Panc1 (cell line): ENCODE data around the gene ATP1B2. TPM values are rescaled to one million over a fixed set of nuclear protein-coding genes. Genes with fewer than 3 reads are reported as not detected.

ENCODE experiments used
- ATAC-seq: fragments of 200-7000 bp; cut with Tn5 transposase; 2 replicates; pipeline ENCODE4 v1.9.1; 2020; ENCODE audit warnings: mild to moderate bottlenecking, moderate library complexity
- BruUV-seq: library from RNA; stranded (reverse); fragments of 400-500 nt; replicated peaks from 2 replicates; lab custom pipeline; 2021; lab: Mats Ljungman, UMichigan
- CTCF ChIA-PET: fragments of 300-600 bp; sonication (Branson Sonifier 250); formaldehyde crosslinking; loops from one replicate; lab custom pipeline; 2022; ENCODE audit warnings: antibody characterized with exemption; lab: Charles Lee
- POLR2A ChIA-PET: fragments of 300-600 bp; sonication (Branson Sonifier 250); formaldehyde crosslinking; loops from one replicate; lab custom pipeline; 2022; ENCODE audit warnings: antibody characterized with exemption; lab: Charles Lee
- DNase-seq: peaks from one replicate; pipeline ENCODE4 v3.0.0-alpha.2; 2010; ENCODE audit warnings: low read depth, low spot score
- H3K27ac ChIP-seq: 2 replicates; pipeline ENCODE4 v1.5.1; 2011; ENCODE audit warnings: mild to moderate bottlenecking, low read length, inconsistent platforms
- H3K27me3 ChIP-seq: fragments of 200-500 bp; sonication (Bioruptor generic); 2 replicates; pipeline ENCODE4 v1.6.0; 2014; ENCODE audit warnings: low read length, inconsistent platforms; ENCODE audit not compliant: control insufficient read depth, insufficient read depth
- H3K36me3 ChIP-seq: fragments of 200-500 bp; sonication (Bioruptor generic); 2 replicates; pipeline ENCODE4 v1.5.1; 2014; ENCODE audit warnings: inconsistent platforms, mild to moderate bottlenecking, low read length, moderate library complexity; ENCODE audit not compliant: control insufficient read depth, insufficient read depth
- H3K4me1 ChIP-seq: 2 replicates; pipeline ENCODE4 v1.5.1; 2011; ENCODE audit warnings: inconsistent platforms, mild to moderate bottlenecking, low read length, moderate library complexity; ENCODE audit not compliant: control insufficient read depth, insufficient read depth
- H3K4me3 ChIP-seq, 2 experiments: 2 replicates each; pipeline ENCODE4 v1.5.1; 2011 to 2012; ENCODE audit warnings: low read depth in 2 of 2, low read length in 2 of 2, mild to moderate bottlenecking in 2 of 2, inconsistent platforms in 1 of 2, moderate library complexity in 1 of 2
- H3K9me3 ChIP-seq: fragments of 200-500 bp; sonication (Bioruptor generic); 2 replicates; pipeline ENCODE4 v1.5.1; 2014; ENCODE audit warnings: low read depth, mild to moderate bottlenecking, inconsistent platforms, low read length, moderate library complexity; ENCODE audit not compliant: control insufficient read depth, insufficient read depth
- POLR2AphosphoS5 ChIP-seq: IDR thresholded peaks from 2 replicates; pipeline ENCODE4 v1.6.1; 2012; ENCODE audit warnings: mild to moderate bottlenecking, low read depth, low read length, moderate library complexity
- SIN3A ChIP-seq: IDR thresholded peaks from 2 replicates; pipeline ENCODE4 v1.6.1; 2012; ENCODE audit warnings: low read depth, mild to moderate bottlenecking, low read length, moderate library complexity, borderline replicate concordance; ENCODE audit not compliant: insufficient read depth
- TCF7L2 ChIP-seq: IDR thresholded peaks from 2 replicates; pipeline ENCODE4 v1.6.1; 2011; ENCODE audit warnings: mild to moderate bottlenecking, low read depth, low read length, inconsistent platforms
- in situ Hi-C: cut with HindIII; loops from 2 replicates; pipeline ENCODE4 v1.10.0; 2016; ENCODE audit warnings: low sequenced_read_pairs, low pct_unique_long_range_greater_than_20kb
- intact Hi-C: fragments of 100-400 bp; cut with micrococcal nuclease; formaldehyde crosslinking; loops from one replicate; pipeline ENCODE4 v1.10.0; 2022; ENCODE audit not compliant: unreplicated experiment
- total RNA-seq: library from RNA; stranded (reverse); gene quantifications from one replicate; pipeline ENCODE4 v1.2.1, GENCODE V29; 2021; ENCODE audit not compliant: unreplicated experiment
- TF ChIP-seq, protein P1 (sequence below): fragments of 450-650 bp; IDR thresholded peaks from 2 replicates; pipeline ENCODE4 v1.5.1; 2017; ENCODE audit warnings: mild to moderate bottlenecking
- TF ChIP-seq, protein P2 (sequence below), 2 experiments: IDR thresholded peaks; 2 replicates each; pipeline ENCODE4 v1.6.1; 2011 to 2012; ENCODE audit warnings: low read depth in 2 of 2, control low read depth in 1 of 2, low read length in 1 of 2, mild to moderate bottlenecking in 1 of 2, moderate library complexity in 1 of 2; ENCODE audit not compliant: insufficient read depth in 1 of 2

The ATP1B2 gene
- total RNA-seq, 1 experiment from 2014 or later: 0.08 TPM

DNA sequence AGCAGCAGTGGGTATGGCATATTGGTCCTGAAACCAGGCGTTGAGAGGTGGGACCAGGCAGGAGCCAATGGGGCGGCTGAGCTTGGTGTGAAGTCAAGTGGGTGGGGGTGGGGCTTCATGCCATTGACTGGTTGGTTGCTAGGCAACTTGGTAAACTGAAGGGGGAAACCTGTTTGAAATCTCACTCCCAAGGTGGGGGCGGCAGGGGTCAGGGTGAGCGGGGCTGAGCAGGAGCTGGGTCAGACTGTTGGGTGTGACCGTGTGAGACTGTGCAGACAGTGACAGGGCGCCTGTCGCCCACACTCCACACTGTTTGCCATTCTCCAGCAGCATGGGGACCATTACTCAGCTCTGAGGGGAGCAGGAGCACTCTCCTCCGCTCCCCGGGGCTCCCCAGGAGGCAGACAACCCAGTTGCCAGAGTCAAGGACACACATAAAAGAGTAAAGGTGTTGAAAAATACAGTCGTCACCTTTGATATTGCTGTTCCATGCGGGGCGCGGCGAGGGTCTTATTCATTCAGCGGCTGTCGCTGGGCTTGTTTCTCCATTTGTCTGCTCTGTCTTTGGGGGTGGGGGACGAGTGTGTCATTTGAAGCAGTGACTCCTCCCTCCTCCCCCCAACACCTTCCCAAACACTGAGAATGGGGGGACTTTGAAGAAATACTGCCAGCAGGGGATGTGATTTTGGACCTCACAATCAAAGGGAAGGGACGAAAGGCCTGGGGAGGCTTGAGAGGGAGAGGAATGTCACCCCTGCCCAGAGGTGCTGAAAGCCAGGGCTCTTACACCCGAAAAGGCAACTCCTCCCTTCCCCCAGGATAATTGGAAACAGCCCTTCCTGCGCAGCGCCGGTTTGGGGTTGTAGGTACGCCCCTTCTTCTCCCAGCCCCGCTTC lies 53.1 kb downstream of the ATP1B2 start:
- H3K27ac ChIP-seq: no peak overlapping the region
- DNase-seq: no peak
- no TSS peak for BruUV-seq
- in situ Hi-C loops: no loop called here
- peak overlapping the region; percentile 44 to 54; a peak in 2 of 4 replicates for H3K4me3 ChIP-seq
- H3K9me3 ChIP-seq: no peaks in the 10 kb centered on the region
- H3K4me1 ChIP-seq: peaks cover 12% of the 10 kb centered on the region; the same call in 1 of the 2 replicates
- no peaks in the 10 kb centered on the region for H3K36me3 ChIP-seq
- ATAC-seq: peak; percentile 42; the same call in 1 of the 2 replicates
- CTCF ChIA-PET: interaction anchor here (0.6 kb wide), 3 partner anchors 14 to 407 kb away, joined by 3 to 6 read pairs (median 5); no protein-coding TSS in a partner anchor
- no peaks in the 10 kb centered on the region for H3K27me3 ChIP-seq
- TF ChIP-seq TCF7L2: no peak
- TF ChIP-seq, protein P1, sequence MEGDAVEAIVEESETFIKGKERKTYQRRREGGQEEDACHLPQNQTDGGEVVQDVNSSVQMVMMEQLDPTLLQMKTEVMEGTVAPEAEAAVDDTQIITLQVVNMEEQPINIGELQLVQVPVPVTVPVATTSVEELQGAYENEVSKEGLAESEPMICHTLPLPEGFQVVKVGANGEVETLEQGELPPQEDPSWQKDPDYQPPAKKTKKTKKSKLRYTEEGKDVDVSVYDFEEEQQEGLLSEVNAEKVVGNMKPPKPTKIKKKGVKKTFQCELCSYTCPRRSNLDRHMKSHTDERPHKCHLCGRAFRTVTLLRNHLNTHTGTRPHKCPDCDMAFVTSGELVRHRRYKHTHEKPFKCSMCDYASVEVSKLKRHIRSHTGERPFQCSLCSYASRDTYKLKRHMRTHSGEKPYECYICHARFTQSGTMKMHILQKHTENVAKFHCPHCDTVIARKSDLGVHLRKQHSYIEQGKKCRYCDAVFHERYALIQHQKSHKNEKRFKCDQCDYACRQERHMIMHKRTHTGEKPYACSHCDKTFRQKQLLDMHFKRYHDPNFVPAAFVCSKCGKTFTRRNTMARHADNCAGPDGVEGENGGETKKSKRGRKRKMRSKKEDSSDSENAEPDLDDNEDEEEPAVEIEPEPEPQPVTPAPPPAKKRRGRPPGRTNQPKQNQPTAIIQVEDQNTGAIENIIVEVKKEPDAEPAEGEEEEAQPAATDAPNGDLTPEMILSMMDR: no peak
- no peak for TF ChIP-seq POLR2AphosphoS5
- TF ChIP-seq SIN3A: no peak
- TF ChIP-seq, protein P2, sequence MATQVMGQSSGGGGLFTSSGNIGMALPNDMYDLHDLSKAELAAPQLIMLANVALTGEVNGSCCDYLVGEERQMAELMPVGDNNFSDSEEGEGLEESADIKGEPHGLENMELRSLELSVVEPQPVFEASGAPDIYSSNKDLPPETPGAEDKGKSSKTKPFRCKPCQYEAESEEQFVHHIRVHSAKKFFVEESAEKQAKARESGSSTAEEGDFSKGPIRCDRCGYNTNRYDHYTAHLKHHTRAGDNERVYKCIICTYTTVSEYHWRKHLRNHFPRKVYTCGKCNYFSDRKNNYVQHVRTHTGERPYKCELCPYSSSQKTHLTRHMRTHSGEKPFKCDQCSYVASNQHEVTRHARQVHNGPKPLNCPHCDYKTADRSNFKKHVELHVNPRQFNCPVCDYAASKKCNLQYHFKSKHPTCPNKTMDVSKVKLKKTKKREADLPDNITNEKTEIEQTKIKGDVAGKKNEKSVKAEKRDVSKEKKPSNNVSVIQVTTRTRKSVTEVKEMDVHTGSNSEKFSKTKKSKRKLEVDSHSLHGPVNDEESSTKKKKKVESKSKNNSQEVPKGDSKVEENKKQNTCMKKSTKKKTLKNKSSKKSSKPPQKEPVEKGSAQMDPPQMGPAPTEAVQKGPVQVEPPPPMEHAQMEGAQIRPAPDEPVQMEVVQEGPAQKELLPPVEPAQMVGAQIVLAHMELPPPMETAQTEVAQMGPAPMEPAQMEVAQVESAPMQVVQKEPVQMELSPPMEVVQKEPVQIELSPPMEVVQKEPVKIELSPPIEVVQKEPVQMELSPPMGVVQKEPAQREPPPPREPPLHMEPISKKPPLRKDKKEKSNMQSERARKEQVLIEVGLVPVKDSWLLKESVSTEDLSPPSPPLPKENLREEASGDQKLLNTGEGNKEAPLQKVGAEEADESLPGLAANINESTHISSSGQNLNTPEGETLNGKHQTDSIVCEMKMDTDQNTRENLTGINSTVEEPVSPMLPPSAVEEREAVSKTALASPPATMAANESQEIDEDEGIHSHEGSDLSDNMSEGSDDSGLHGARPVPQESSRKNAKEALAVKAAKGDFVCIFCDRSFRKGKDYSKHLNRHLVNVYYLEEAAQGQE (IDR thresholded peaks at IDR 0.05; ENCODE audit: insufficient read depth in 1 of 2, low read depth in 2 of 2, low read length in 1 of 2): no peak
- intact Hi-C loops: no loop called here
- POLR2A ChIA-PET: interaction anchor here (0.5 kb wide), 1 partner anchor 158 kb away, joined by 4 read pairs; no protein-coding TSS in a partner anchor

DNA sequence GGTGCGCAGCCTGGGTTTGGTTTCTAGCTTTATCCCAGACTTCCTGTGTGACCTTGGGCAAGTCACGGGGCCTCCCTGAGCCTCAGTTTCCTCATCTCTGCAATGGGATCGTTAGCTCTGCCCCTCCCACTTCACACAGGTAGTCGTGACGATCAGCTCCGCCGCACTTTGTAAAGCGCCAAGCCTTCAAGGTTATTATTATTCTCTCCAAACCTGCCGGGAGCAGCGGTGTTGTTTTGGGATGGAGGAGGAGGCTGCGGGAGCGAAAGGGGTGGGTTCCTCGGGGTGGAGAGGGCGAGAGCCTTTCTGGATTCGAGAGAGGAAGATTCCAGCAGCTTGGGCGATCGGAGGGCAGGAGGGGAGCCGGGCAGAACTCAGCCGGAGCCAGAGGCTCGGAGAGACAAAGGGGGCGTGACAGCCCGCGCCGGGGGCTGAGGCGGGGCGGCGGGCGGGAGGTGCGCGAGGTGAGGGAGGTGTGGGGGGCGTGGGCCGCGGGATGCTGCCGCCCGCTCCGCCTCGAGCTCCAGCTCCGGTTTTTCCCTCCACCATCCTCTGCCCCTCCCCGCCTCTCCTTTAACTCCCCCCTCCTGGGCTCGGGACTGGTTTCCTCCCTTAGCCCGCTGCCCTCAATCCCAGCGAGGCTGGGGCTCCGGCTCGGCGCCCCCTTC lies 54.0 kb downstream of the ATP1B2 start, which contains the start of gene EFNB3:
Gene EFNB3 (plus strand): TSS at position 602 of the 668 bp plus-strand sequence. CDS start 397 bp downstream, outside the sequence.
- TF ChIP-seq TCF7L2: no peak
- TF ChIP-seq SIN3A: no peak
- TF ChIP-seq, protein P1: no peak
- TF ChIP-seq, protein P2 (IDR thresholded peaks at IDR 0.05; ENCODE audit: insufficient read depth in 1 of 2, low read depth in 2 of 2, low read length in 1 of 2): no peak
- no peak for TF ChIP-seq POLR2AphosphoS5
- Histone ChIP-seq H3K4me3 (peak within 1 kb of the TSS; percentile 44 to 54), H3K4me1 (peaks cover 12% of the 10 kb centered on the region; the same call in 1 of the 2 replicates), H3K27me3 (no peaks in the 10 kb centered on the region), H3K27ac (no peak within 1 kb of the TSS), H3K9me3 (no peaks in the 10 kb centered on the region), H3K36me3 (no peaks in the 10 kb centered on the region)
- in situ Hi-C loops: no loop called here
- peak; percentile 55 for ATAC-seq
- CTCF ChIA-PET: interaction anchor here (0.5 kb wide), 1 partner anchor 12 kb away, joined by 6 read pairs; no protein-coding TSS in a partner anchor
- no TSS peak for BruUV-seq
- DNase-seq: no peak
- POLR2A ChIA-PET: interaction anchor here (0.6 kb wide), 1 partner anchor 17 kb away, joined by 7 read pairs; the partner anchor contains the start of gene TP53
- intact Hi-C loops: no loop called here
